IPS DF 6.9 (cell line): ENCODE data around the gene PITX3.

ENCODE experiments used
- DNase-seq: peaks from one replicate; pipeline ENCODE4 v3.0.0-alpha.2; 2013; ENCODE audit warnings: low read depth, low spot score
- H3K27ac ChIP-seq: one replicate; pipeline ENCODE4 v1.5.1; 2013; ENCODE audit warnings: low read length, control low read depth
- H3K27me3 ChIP-seq: 2 replicates; pipeline ENCODE4 v1.6.1; 2013; ENCODE audit warnings: mild to moderate bottlenecking, low read length; ENCODE audit not compliant: control insufficient read depth, insufficient read depth
- H3K36me3 ChIP-seq: 2 replicates; pipeline ENCODE4 v1.6.1; 2013; ENCODE audit warnings: low read length; ENCODE audit not compliant: control insufficient read depth, insufficient read depth
- H3K4me1 ChIP-seq: 2 replicates; pipeline ENCODE4 v1.6.1; 2013; ENCODE audit warnings: low read length; ENCODE audit not compliant: control insufficient read depth, insufficient read depth
- H3K4me3 ChIP-seq: 2 replicates; pipeline ENCODE4 v1.5.1; 2013; ENCODE audit warnings: mild to moderate bottlenecking, low read length
- H3K9me3 ChIP-seq: 2 replicates; pipeline ENCODE4 v1.6.1; 2013; ENCODE audit warnings: low read length, inconsistent platforms; ENCODE audit not compliant: control insufficient read depth, insufficient read depth
- WGBS: extraction: QIAGEN DNeasy Blood & Tissue Kit; methylation state at CpG from one replicate; pipeline ENCODE4 v1.1.7; 2013; ENCODE audit warnings: mixed read lengths, missing lambda C conversion rate; ENCODE audit not compliant: insufficient read length, insufficient coverage; 5-methylcytosine and 5-hydroxymethylcytosine counted together

PITX3 gene

GRCh38 chr10:102240467-102241031 is 763 bp downstream of the PITX3 start:
- no peaks in the 10 kb centered on the region; the same call in 1 of the 2 replicates for H3K4me1 ChIP-seq
- no CpG with 5 or more reads among the region's 39 CpGs for WGBS
- H3K4me3 ChIP-seq = no peak overlapping the region; the same call in 1 of the 2 replicates
- H3K27me3 ChIP-seq = peaks cover 52% of the 10 kb centered on the region
- H3K36me3 ChIP-seq = no peaks in the 10 kb centered on the region
- no peak overlapping the region for H3K27ac ChIP-seq
- H3K9me3 ChIP-seq = no peaks in the 10 kb centered on the region
- no peak for DNase-seq

DNA sequence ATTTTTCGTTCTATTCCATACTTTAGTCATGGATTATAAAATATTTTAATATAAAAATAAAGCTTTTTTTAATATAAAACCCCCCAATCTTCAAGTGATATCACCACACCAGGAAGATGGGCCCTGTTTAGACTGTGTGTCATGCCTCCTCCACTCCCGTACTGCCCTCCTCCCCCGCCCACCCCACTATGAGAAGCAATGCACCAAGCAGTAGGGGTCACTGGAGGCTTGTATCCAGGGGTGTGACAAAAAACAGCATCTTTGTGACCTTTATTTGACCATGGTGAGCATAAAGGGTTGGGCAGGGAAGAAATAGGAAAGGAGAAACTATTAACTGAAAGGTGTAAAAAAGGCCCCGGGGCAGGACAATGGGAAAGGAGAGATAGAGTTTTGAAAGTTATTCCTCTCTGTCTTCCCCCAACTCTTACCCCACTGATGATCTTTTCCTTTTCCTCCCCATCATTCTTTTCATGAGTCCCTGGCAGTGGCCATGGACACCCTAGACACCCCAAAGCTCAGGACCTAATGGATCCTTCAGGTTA is 3.5 kb downstream of the PITX3 start:
- WGBS = no CpG with 5 or more reads among the region's 4 CpGs
- Histone ChIP-seq H3K36me3 (no peaks in the 10 kb centered on the region), H3K4me1 (no peaks in the 10 kb centered on the region), H3K27me3 (peaks cover 58% of the 10 kb centered on the region), H3K9me3 (no peaks in the 10 kb centered on the region), H3K4me3 (no peak overlapping the region), H3K27ac (no peak overlapping the region)
- no peak for DNase-seq

DNA sequence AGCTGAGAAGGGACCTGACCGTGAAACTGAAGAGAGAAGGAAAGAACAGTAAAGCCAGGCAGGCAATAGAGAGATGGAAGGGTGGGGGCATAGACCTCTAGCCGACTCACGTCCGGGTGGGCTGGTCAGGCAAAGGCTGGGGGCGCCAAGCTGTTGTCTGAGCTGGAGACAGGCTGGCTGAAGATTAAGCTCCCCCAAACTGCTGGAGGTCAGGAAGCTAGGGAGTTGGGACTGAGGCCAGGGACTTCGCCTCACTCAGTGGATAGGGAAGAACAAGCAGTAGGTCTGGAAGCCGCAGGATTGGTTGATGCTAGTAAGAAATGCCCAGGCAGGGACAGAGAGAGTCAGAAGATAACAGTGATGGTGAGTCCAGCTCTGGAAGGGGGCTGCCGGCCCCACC is 5.3 kb downstream of the PITX3 start:
- WGBS = no CpG with 5 or more reads among the region's 8 CpGs
- no peak overlapping the region for H3K27ac ChIP-seq
- H3K4me1 ChIP-seq = no peaks in the 10 kb centered on the region
- no peak for DNase-seq
- H3K36me3 ChIP-seq = no peaks in the 10 kb centered on the region
- no peak overlapping the region for H3K4me3 ChIP-seq
- H3K9me3 ChIP-seq = no peaks in the 10 kb centered on the region
- H3K27me3 ChIP-seq = peaks cover 60% of the 10 kb centered on the region

GRCh38 chr10:102235598-102235920 is 5.8 kb downstream of the PITX3 start:
- H3K27me3 ChIP-seq = peaks cover 56% of the 10 kb centered on the region
- no CpG with 5 or more reads among the region's 1 CpG for WGBS
- no peaks in the 10 kb centered on the region for H3K36me3 ChIP-seq
- no peaks in the 10 kb centered on the region for H3K4me1 ChIP-seq
- H3K4me3 ChIP-seq = no peak overlapping the region
- no peak for DNase-seq
- H3K9me3 ChIP-seq = no peaks in the 10 kb centered on the region
- H3K27ac ChIP-seq = no peak overlapping the region

- no CpG with 5 or more reads among the region's 12 CpGs for WGBS
- H3K4me1 ChIP-seq = no peaks in the 10 kb centered on the region
- peaks cover 53% of the 10 kb centered on the region for H3K27me3 ChIP-seq
- H3K9me3 ChIP-seq = no peaks in the 10 kb centered on the region
- no peaks in the 10 kb centered on the region for H3K36me3 ChIP-seq
- H3K27ac ChIP-seq = no peak overlapping the region
- DNase-seq = no peak
- H3K4me3 ChIP-seq = no peak overlapping the region
Measured at GRCh38 chr10:102234888-102235597, 6.3 kb downstream of the PITX3 start.

- WGBS = no CpG with 5 or more reads among the region's 1 CpG
- Histone ChIP-seq H3K4me3 (no peak overlapping the region), H3K27ac (no peak overlapping the region), H3K4me1 (no peaks in the 10 kb centered on the region), H3K36me3 (no peaks in the 10 kb centered on the region), H3K9me3 (no peaks in the 10 kb centered on the region), H3K27me3 (peaks cover 46% of the 10 kb centered on the region; the same call in 1 of the 2 replicates)
- DNase-seq = no peak
Measured at GRCh38 chr10:102233997-102234396, 7.3 kb downstream of the PITX3 start.

- no peak overlapping the region for H3K27ac ChIP-seq
- DNase-seq = no peak
- H3K4me1 ChIP-seq = no peaks in the 10 kb centered on the region
- peak overlapping the region; percentile 37; the same call in 1 of the 2 replicates for H3K4me3 ChIP-seq
- H3K36me3 ChIP-seq = no peaks in the 10 kb centered on the region
- peaks cover 55% of the 10 kb centered on the region for H3K27me3 ChIP-seq
- no peaks in the 10 kb centered on the region for H3K9me3 ChIP-seq
- WGBS = no CpG with 5 or more reads among the region's 76 CpGs
Measured at GRCh38 chr10:102231357-102232318, 9.7 kb downstream of the PITX3 start.

GRCh38 chr10:102230861-102231356 is 10.4 kb downstream of the PITX3 start:
- Histone ChIP-seq H3K36me3 (no peaks in the 10 kb centered on the region), H3K27me3 (peaks cover 53% of the 10 kb centered on the region), H3K4me1 (no peaks in the 10 kb centered on the region), H3K27ac (no peak overlapping the region), H3K9me3 (no peaks in the 10 kb centered on the region), H3K4me3 (peak overlapping the region; percentile 37; the same call in 1 of the 2 replicates)
- WGBS = no CpG with 5 or more reads among the region's 52 CpGs
- no peak for DNase-seq

- H3K4me1 ChIP-seq = 0 out of 2 replicates have a peak, but pooled peaks cover 1% of the 10 kb centered on the region
- DNase-seq = no peak
- H3K36me3 ChIP-seq = no peaks in the 10 kb centered on the region
- peak overlapping the region; percentile 37; the same call in 1 of the 2 replicates for H3K4me3 ChIP-seq
- WGBS = no CpG with 5 or more reads among the region's 50 CpGs
- no peaks in the 10 kb centered on the region for H3K9me3 ChIP-seq
- H3K27me3 ChIP-seq = peaks cover 49% of the 10 kb centered on the region
- no peak overlapping the region for H3K27ac ChIP-seq
Measured at GRCh38 chr10:102230264-102230860, 10.9 kb downstream of the PITX3 start.
